Nephron progenitor cell (in vitro differentiated cells): ENCODE data around the gene SLC25A17.
A peak's percentile ranks its signal among the peaks of the same experiment; 100 is the strongest.
"Not testable (repeated sequence)": the region's sequence is repeated elsewhere in the genome, so short reads cannot be mapped to it uniquely, and the experiment has no call there.

Experiments used
- DNase-seq: peaks from one replicate; pipeline ENCODE4 v3.0.0; 2021
- H3K27ac Mint-ChIP-seq: 2 replicates; pipeline ENCODE4 v1.8.0; 2021; ENCODE audit warnings: mild to moderate bottlenecking, moderate library complexity, mixed read lengths
- H3K27me3 Mint-ChIP-seq: 2 replicates; pipeline ENCODE4 v1.8.0; 2021; ENCODE audit warnings: mild to moderate bottlenecking, low read depth, mixed read lengths; ENCODE audit not compliant: poor library complexity
- H3K36me3 Mint-ChIP-seq: 2 replicates; pipeline ENCODE4 v1.8.0; 2021; ENCODE audit warnings: low read depth, mixed read lengths
- H3K4me1 Mint-ChIP-seq: 2 replicates; pipeline ENCODE4 v1.8.0; 2021; ENCODE audit warnings: mixed read lengths
- H3K4me3 Mint-ChIP-seq: 2 replicates; pipeline ENCODE4 v1.8.0; 2021; ENCODE audit warnings: mild to moderate bottlenecking, moderate library complexity, mixed read lengths
- H3K9me3 Mint-ChIP-seq: 2 replicates; pipeline ENCODE4 v1.8.0; 2021; ENCODE audit warnings: mild to moderate bottlenecking, moderate library complexity, mixed read lengths
- CTCF ChIP-seq: fragments of 200-600 bp; sonication (generic); IDR thresholded peaks from 2 replicates; pipeline ENCODE4 v1.5.0; 2021; ENCODE audit warnings: antibody characterized with exemption

The SLC25A17 gene

GRCh38 chr22:40818747-40819598 is at the start of gene SLC25A17:
TSS of gene SLC25A17 (minus strand) at chr22:40819346. CDS start at chr22:40819248, 98 bp downstream.
- Mint-ChIP-seq H3K27ac (peak within 1 kb of the TSS; percentile 98), H3K36me3 (peaks cover 37% of the 10 kb centered on the region), H3K27me3 (no peaks in the 10 kb centered on the region), H3K4me1 (peaks cover 36% of the 10 kb centered on the region), H3K9me3 (no peaks in the 10 kb centered on the region), H3K4me3 (peak within 1 kb of the TSS; percentile 98)
- peak; percentile 88 for DNase-seq
- TF ChIP-seq CTCF: peak; percentile 12

GRCh38 chr22:40868379-40868778 is 49.2 kb upstream of the SLC25A17 start:
- H3K27me3 Mint-ChIP-seq, H3K4me1 Mint-ChIP-seq, DNase-seq, H3K9me3 Mint-ChIP-seq, H3K4me3 Mint-ChIP-seq: not testable (repeated sequence)
- Mint-ChIP-seq H3K27ac (peak overlapping the region; percentile 57), H3K36me3 (peaks cover 18% of the 10 kb centered on the region)

GRCh38 chr22:40867109-40867508 is 48.0 kb upstream of the SLC25A17 start:
- Mint-ChIP-seq H3K27me3 (no peaks in the 10 kb centered on the region), H3K4me3 (no peak overlapping the region), H3K9me3 (no peaks in the 10 kb centered on the region), H3K36me3 (peaks cover 16% of the 10 kb centered on the region), H3K4me1 (no peaks in the 10 kb centered on the region), H3K27ac (no peak overlapping the region)
- DNase-seq: no peak
- no peak for TF ChIP-seq CTCF

GRCh38 chr22:40862537-40862936 is 43.4 kb upstream of the SLC25A17 start:
- H3K27me3 Mint-ChIP-seq: peaks cover 4% of the 10 kb centered on the region
- H3K4me1 Mint-ChIP-seq: peaks cover 18% of the 10 kb centered on the region
- no peak for DNase-seq

GRCh38 chr22:40862013-40862412 is 42.9 kb upstream of the SLC25A17 start, which contains the start of gene DNAJB7:
TSS of gene DNAJB7 (minus strand) at chr22:40862113. CDS start at chr22:40861994, 119 bp downstream.
- H3K27ac Mint-ChIP-seq: no peak within 1 kb of the TSS
- no peak for TF ChIP-seq CTCF
- H3K36me3 Mint-ChIP-seq: peaks cover 22% of the 10 kb centered on the region
- peaks cover 9% of the 10 kb centered on the region for H3K27me3 Mint-ChIP-seq
- no peaks in the 10 kb centered on the region for H3K9me3 Mint-ChIP-seq
- peaks cover 21% of the 10 kb centered on the region for H3K4me1 Mint-ChIP-seq
- H3K4me3 Mint-ChIP-seq: no peak within 1 kb of the TSS
- DNase-seq: no peak

More at GRCh38 chr22:40862537-40862936, 43.4 kb upstream of the SLC25A17 start:
- no peak overlapping the region for H3K4me3 Mint-ChIP-seq
- no peak overlapping the region for H3K27ac Mint-ChIP-seq
- no peaks in the 10 kb centered on the region for H3K9me3 Mint-ChIP-seq
- no peak for TF ChIP-seq CTCF
- peaks cover 22% of the 10 kb centered on the region for H3K36me3 Mint-ChIP-seq

GRCh38 chr22:40857309-40857855 is 38.2 kb upstream of the SLC25A17 start:
- no peak for DNase-seq
- Mint-ChIP-seq H3K4me3 (peak overlapping the region; percentile 98), H3K27me3 (peaks cover 10% of the 10 kb centered on the region), H3K9me3 (no peaks in the 10 kb centered on the region), H3K27ac (peak overlapping the region; percentile 100), H3K36me3 (peaks cover 22% of the 10 kb centered on the region), H3K4me1 (peaks cover 58% of the 10 kb centered on the region)
- no peak for TF ChIP-seq CTCF
